ENCODE measurements around the gene RLF. TPM values are rescaled to one million over a fixed set of nuclear protein-coding genes. Genes with fewer than 3 reads are reported as not detected.

The RLF gene
- total and polyA plus RNA-seq, 9 of the 15 experiments (the other 6 are each of a cell fraction or from before 2014, with no cell fraction given) = 3.6 to 35.0 (median 21.2) TPM

GRCh38 chr1:40161125-40161887, at the start of gene RLF (continued):
- peak; percentile 80; the same call in 1 of the 2 replicates for TF ChIP-seq E2F1 (CRISPR knock-in tag; IDR thresholded peaks at IDR 0.05)
- TF ChIP-seq KLF6 (CRISPR knock-in tag; IDR thresholded peaks at IDR 0.05; ENCODE audit: borderline replicate concordance) = peak; percentile 12; the same call in 1 of the 2 replicates
- no peak for TF ChIP-seq POLR3A (IDR thresholded peaks at IDR 0.05; ENCODE audit: borderline replicate concordance, extremely low read depth, insufficient read depth, insufficient read length)
- peak; percentile 89; the same call in 1 of the 2 replicates for TF ChIP-seq DIDO1 (tag; IDR thresholded peaks at IDR 0.05; ENCODE audit: low read depth)
- TF ChIP-seq EGR1 (conservative IDR thresholded peaks at IDR 0.05) = peak; percentile 100
- TF ChIP-seq SAP30 (IDR thresholded peaks at IDR 0.05; ENCODE audit: borderline replicate concordance, insufficient read depth, low read depth, low read length, poor library complexity, severe bottlenecking) = peak; percentile 83
- no peak for TF ChIP-seq MBD1 (CRISPR knock-in tag; IDR thresholded peaks at IDR 0.05)
- peak; percentile 68; the same call in 1 of the 2 replicates for TF ChIP-seq CHAMP1 (IDR thresholded peaks at IDR 0.05)
- peak; percentile 73 for TF ChIP-seq FOSL1 (tag; conservative IDR thresholded peaks at IDR 0.05)
- TF ChIP-seq CREM (IDR thresholded peaks at IDR 0.05; ENCODE audit: low read depth) = peak; percentile 100
- peak in 1 of 3 experiments; percentile 12; a peak in 1 of 6 replicates for TF ChIP-seq CTCF (IDR thresholded peaks at IDR 0.05 in 2 of 3, conservative IDR thresholded peaks at IDR 0.05 in 1 of 3; ENCODE audit: insufficient read depth in 2 of 3, low read depth in 1 of 3, low read length in 3 of 3)
- peak; percentile 74 for TF ChIP-seq ZBTB7A (IDR thresholded peaks at IDR 0.05; ENCODE audit: borderline replicate concordance, control insufficient read depth, low read depth, low read length)
- TF ChIP-seq RBBP5 (IDR thresholded peaks at IDR 0.05; ENCODE audit: borderline replicate concordance, insufficient read depth, low read length, poor library complexity, severe bottlenecking) = peak; percentile 98
